DOHH2 (cell line): Measurements from ENCODE around the gene TGM6.

ENCODE experiments used
- H3F3A ChIP-seq: fragments of 200-600 bp; sonication (generic), shearing (Covaris generic); 2 replicates; pipeline ENCODE4 v1.6.0; 2016; ENCODE audit warnings: antibody characterized with exemption, mild to moderate bottlenecking; ENCODE audit not compliant: control insufficient read depth, insufficient read depth
- H3K27ac ChIP-seq: fragments of 200-600 bp; sonication (generic); 2 replicates; pipeline ENCODE4 v1.5.1; 2014; ENCODE audit warnings: low read depth, mild to moderate bottlenecking, low read length, moderate library complexity
- H3K27me3 ChIP-seq: fragments of 200-600 bp; sonication (generic); 2 replicates; pipeline ENCODE4 v1.6.1; 2014; ENCODE audit warnings: mild to moderate bottlenecking, low read length, mixed read lengths; ENCODE audit not compliant: control insufficient read depth
- H3K36me3 ChIP-seq: fragments of 200-600 bp; sonication (generic); 2 replicates; pipeline ENCODE4 v1.6.1; 2014; ENCODE audit warnings: mild to moderate bottlenecking, low read length, moderate library complexity, mixed read lengths; ENCODE audit not compliant: control insufficient read depth
- H3K4me1 ChIP-seq: fragments of 200-600 bp; sonication (generic); 2 replicates; pipeline ENCODE4 v1.6.1; 2014; ENCODE audit warnings: mild to moderate bottlenecking, low read length, mixed read lengths; ENCODE audit not compliant: control insufficient read depth
- H3K4me2 ChIP-seq: fragments of 200-600 bp; sonication (generic); 2 replicates; pipeline ENCODE4 v1.6.0; 2014; ENCODE audit warnings: mild to moderate bottlenecking, low read length, moderate library complexity
- H3K4me3 ChIP-seq: fragments of 200-600 bp; sonication (generic); 2 replicates; pipeline ENCODE4 v1.5.1; 2014; ENCODE audit warnings: mild to moderate bottlenecking, low read length, mixed read lengths
- H3K79me2 ChIP-seq: fragments of 200-600 bp; sonication (generic); 2 replicates; pipeline ENCODE4 v1.6.1; 2014; ENCODE audit warnings: mild to moderate bottlenecking, low read length, mixed read lengths; ENCODE audit not compliant: control insufficient read depth
- H3K9me2 ChIP-seq: fragments of 200-600 bp; sonication (generic); replicated peaks from 2 replicates; pipeline ENCODE4 v1.6.1; 2014; ENCODE audit warnings: mild to moderate bottlenecking, low read length, mixed read lengths; ENCODE audit not compliant: control insufficient read depth
- H3K9me3 ChIP-seq: fragments of 200-600 bp; sonication (generic); 2 replicates; pipeline ENCODE4 v1.6.1; 2014; ENCODE audit warnings: antibody characterized with exemption, low read length, mixed read lengths; ENCODE audit not compliant: control insufficient read depth, insufficient read depth
- H4K20me1 ChIP-seq: fragments of 200-600 bp; sonication (generic); 2 replicates; pipeline ENCODE4 v1.6.0; 2014; ENCODE audit warnings: low read depth, mild to moderate bottlenecking, antibody characterized with exemption, low read length, moderate library complexity; ENCODE audit not compliant: control insufficient read depth, insufficient read depth
- EZH2phosphoT487 ChIP-seq: fragments of 200-600 bp; sonication (generic); IDR thresholded peaks from 2 replicates; pipeline ENCODE4 v1.6.1; 2017; ENCODE audit warnings: borderline replicate concordance, mild to moderate bottlenecking, antibody characterized with exemption, low read length, moderate library complexity, mixed read lengths
- TF ChIP-seq, protein P1 (sequence below): fragments of 200-600 bp; sonication (generic); IDR thresholded peaks from one replicate; pipeline ENCODE4 v1.5.1; 2014; ENCODE audit warnings: antibody characterized with exemption, mild to moderate bottlenecking, low read depth, low read length; ENCODE audit not compliant: poor library complexity, severe bottlenecking

TGM6 gene

DNA sequence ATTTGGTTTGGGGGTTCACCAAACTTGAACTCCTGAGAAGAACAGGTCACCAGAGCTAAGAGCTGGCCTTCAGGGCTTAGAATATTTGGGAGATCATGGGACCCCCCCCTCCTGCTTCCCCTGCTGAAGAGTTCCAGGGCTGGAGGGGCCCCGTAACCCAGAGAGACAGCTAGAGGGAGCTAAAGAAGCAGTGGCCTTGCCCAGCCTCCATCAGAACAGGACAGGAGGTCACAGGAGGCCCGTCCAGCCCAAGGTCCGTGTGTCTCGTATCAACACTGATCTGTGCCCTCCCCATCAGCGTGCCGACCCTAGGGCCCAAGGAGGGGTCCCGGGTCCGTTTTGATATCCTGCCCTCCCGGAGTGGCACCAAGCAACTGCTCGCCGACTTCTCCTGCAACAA, 40.6 kb upstream of the TGM6 start:
- H3K27ac ChIP-seq = no peak overlapping the region
- no peak overlapping the region for H3K4me3 ChIP-seq
- no peaks in the 10 kb centered on the region for H3K9me2 ChIP-seq
- no peaks in the 10 kb centered on the region for H3K36me3 ChIP-seq
- no peaks in the 10 kb centered on the region for H3K4me1 ChIP-seq
- no peaks in the 10 kb centered on the region for H3K79me2 ChIP-seq
- H3F3A ChIP-seq = no peaks in the 10 kb centered on the region
- peaks cover 7% of the 10 kb centered on the region; the same call in 1 of the 2 replicates for H3K27me3 ChIP-seq
- no peaks in the 10 kb centered on the region; the same call in 1 of the 2 replicates for H3K9me3 ChIP-seq
- TF ChIP-seq, protein P1, sequence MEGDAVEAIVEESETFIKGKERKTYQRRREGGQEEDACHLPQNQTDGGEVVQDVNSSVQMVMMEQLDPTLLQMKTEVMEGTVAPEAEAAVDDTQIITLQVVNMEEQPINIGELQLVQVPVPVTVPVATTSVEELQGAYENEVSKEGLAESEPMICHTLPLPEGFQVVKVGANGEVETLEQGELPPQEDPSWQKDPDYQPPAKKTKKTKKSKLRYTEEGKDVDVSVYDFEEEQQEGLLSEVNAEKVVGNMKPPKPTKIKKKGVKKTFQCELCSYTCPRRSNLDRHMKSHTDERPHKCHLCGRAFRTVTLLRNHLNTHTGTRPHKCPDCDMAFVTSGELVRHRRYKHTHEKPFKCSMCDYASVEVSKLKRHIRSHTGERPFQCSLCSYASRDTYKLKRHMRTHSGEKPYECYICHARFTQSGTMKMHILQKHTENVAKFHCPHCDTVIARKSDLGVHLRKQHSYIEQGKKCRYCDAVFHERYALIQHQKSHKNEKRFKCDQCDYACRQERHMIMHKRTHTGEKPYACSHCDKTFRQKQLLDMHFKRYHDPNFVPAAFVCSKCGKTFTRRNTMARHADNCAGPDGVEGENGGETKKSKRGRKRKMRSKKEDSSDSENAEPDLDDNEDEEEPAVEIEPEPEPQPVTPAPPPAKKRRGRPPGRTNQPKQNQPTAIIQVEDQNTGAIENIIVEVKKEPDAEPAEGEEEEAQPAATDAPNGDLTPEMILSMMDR = no peak
- no peak for TF ChIP-seq EZH2phosphoT487
- H4K20me1 ChIP-seq = no peaks in the 10 kb centered on the region
- no peak overlapping the region for H3K4me2 ChIP-seq

DNA sequence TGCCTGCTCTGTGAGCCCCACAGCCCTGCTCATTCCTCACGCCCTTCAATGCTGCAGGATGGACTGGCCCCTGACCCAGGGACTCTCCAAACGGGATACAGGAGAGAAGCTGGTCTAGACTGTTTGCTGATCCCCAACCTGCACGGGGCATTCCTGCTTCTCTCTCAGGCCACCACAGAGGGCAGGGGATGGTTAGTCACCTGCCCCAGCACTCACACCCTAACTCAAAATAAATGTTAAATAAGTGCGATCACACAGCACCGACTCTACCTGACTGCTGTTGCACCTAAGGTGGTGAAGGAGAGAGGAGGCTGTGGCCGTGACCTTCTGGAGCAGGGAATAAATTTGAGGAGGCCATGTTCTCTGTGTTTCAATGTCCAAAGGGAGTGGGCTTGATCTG, 39.9 kb upstream of the TGM6 start:
- H3K27me3 ChIP-seq = peaks cover 7% of the 10 kb centered on the region; the same call in 1 of the 2 replicates
- no peaks in the 10 kb centered on the region for H3K4me1 ChIP-seq
- H3K4me2 ChIP-seq = no peak overlapping the region
- no peaks in the 10 kb centered on the region; the same call in 1 of the 2 replicates for H3K9me3 ChIP-seq
- no peaks in the 10 kb centered on the region for H3K79me2 ChIP-seq
- H3K4me3 ChIP-seq = no peak overlapping the region
- TF ChIP-seq, protein P1 = no peak
- no peak for TF ChIP-seq EZH2phosphoT487
- H4K20me1 ChIP-seq = no peaks in the 10 kb centered on the region
- H3K27ac ChIP-seq = no peak overlapping the region
- no peaks in the 10 kb centered on the region for H3K36me3 ChIP-seq
- H3F3A ChIP-seq = no peaks in the 10 kb centered on the region
- no peaks in the 10 kb centered on the region for H3K9me2 ChIP-seq

DNA sequence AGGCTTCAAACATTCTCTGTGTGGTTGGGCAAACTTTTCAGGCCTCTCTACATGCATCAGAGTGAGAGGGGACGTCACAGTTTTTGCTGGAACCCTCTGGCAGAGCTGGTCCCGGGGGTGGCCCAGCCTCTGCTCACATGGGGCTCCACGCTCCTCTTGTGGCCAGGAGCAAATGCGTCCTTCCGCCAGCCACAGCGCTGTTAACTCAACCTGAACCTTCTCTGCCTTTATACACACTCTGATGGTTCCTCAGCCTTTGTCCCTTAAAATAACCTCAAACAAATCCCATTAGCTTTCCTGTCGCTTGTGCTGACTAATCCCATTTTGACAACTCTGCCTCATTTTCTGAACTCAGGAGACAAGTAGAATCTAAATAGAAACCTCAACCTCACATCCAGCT, 39.4 kb upstream of the TGM6 start:
- H3K36me3 ChIP-seq = no peaks in the 10 kb centered on the region
- H3F3A ChIP-seq = no peaks in the 10 kb centered on the region
- H4K20me1 ChIP-seq = no peaks in the 10 kb centered on the region
- H3K9me2 ChIP-seq = no peaks in the 10 kb centered on the region
- no peaks in the 10 kb centered on the region for H3K4me1 ChIP-seq
- no peaks in the 10 kb centered on the region; the same call in 1 of the 2 replicates for H3K9me3 ChIP-seq
- no peak overlapping the region for H3K27ac ChIP-seq
- no peaks in the 10 kb centered on the region for H3K79me2 ChIP-seq
- H3K27me3 ChIP-seq = peaks cover 7% of the 10 kb centered on the region; the same call in 1 of the 2 replicates
- H3K4me3 ChIP-seq = no peak overlapping the region
- TF ChIP-seq, protein P1 = no peak
- no peak for TF ChIP-seq EZH2phosphoT487
- H3K4me2 ChIP-seq = no peak overlapping the region

DNA sequence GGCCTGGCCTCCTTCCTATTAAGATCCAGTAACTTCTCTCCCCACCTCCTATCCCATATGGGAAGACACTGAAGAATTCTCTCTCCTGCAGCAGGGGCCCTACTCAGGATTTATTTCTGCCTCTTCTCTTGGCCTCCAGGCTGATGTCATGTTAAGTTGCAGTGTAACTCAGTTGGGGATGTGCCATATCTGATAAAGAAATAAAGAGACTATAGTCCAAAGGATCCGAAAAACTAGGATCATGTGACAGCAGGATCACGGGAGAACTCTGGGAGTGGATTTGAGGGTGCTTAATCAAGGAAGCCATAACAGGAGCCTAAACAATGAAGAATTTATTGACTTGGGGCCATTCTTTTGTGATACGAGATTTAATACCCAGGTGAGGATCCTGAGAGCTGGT, 38.5 kb upstream of the TGM6 start:
- H3K27ac ChIP-seq = no peak overlapping the region
- peaks cover under 1% of the 10 kb centered on the region for H3K9me3 ChIP-seq
- H3F3A ChIP-seq = no peaks in the 10 kb centered on the region
- H3K27me3 ChIP-seq = peaks cover 7% of the 10 kb centered on the region; the same call in 1 of the 2 replicates
- no peaks in the 10 kb centered on the region for H3K9me2 ChIP-seq
- no peak overlapping the region for H3K4me2 ChIP-seq
- H3K4me3 ChIP-seq = no peak overlapping the region
- no peaks in the 10 kb centered on the region for H3K79me2 ChIP-seq
- H3K36me3 ChIP-seq = no peaks in the 10 kb centered on the region
- TF ChIP-seq, protein P1 = no peak
- no peak for TF ChIP-seq EZH2phosphoT487
- no peaks in the 10 kb centered on the region for H3K4me1 ChIP-seq
- no peaks in the 10 kb centered on the region for H4K20me1 ChIP-seq
